Peyer's patch (tissue), 4 donors: ENCODE results near the gene ADGRB3. TPM values are rescaled to one million over a fixed set of nuclear protein-coding genes. Genes with fewer than 3 reads are reported as not detected.

Experiments
- DNase-seq, 3 donors: peaks; one replicate each; pipeline ENCODE4 v3.0.0-alpha.2; 2017 to 2019
- H3K27ac ChIP-seq, 4 donors: fragments of 200-600 bp; sonication (generic); one replicate each; pipeline ENCODE4 v1.5.1; 2016 to 2019
- H3K27me3 ChIP-seq, 2 donors: fragments of 200-600 bp; sonication (generic); one replicate each; pipeline ENCODE4 v1.5.1; 2019
- H3K36me3 ChIP-seq, 3 donors: fragments of 200-600 bp; sonication (generic); one replicate each; pipeline ENCODE4 v1.5.1; 2016 to 2019
- H3K4me1 ChIP-seq, 4 donors: fragments of 200-600 bp; sonication (generic); one replicate each; pipeline ENCODE4 v1.5.1; 2016 to 2019
- H3K4me3 ChIP-seq, 4 donors: fragments of 200-600 bp; sonication (generic); 1 replicate in 3 of 4; 2 replicates in 1 of 4; pipeline ENCODE4 v1.5.1; 2016 to 2019; ENCODE audit warnings: mild to moderate bottlenecking in 1 of 4
- H3K9me3 ChIP-seq, 4 donors: fragments of 200-600 bp; sonication (generic); one replicate each; pipeline ENCODE4 v1.5.1; 2016 to 2019; ENCODE audit warnings: mild to moderate bottlenecking in 1 of 4
- CTCF ChIP-seq, 6 experiments: fragments of 450-650 bp in 4 of 6; fragments of 200-600 bp in 2 of 6; sonication (generic) in 1 of 6; IDR thresholded peaks; one replicate each; pipeline ENCODE4 v1.5.1; 2017 to 2019; ENCODE audit warnings: antibody characterized with exemption in 6 of 6, mild to moderate bottlenecking in 3 of 6, moderate library complexity in 1 of 6
- POLR2A ChIP-seq, 2 donors: fragments of 450-650 bp; IDR thresholded peaks; one replicate each; pipeline ENCODE4 v1.5.1; 2017; ENCODE audit warnings: antibody characterized with exemption in 2 of 2, mild to moderate bottlenecking in 2 of 2, moderate library complexity in 2 of 2
- total RNA-seq, 4 donors: library from RNA; depleted of rRNA; stranded (reverse); fragments of >200 nt; gene quantifications; one replicate each; pipeline ENCODE4 v1.1.0, GENCODE V29; 2016

Gene ADGRB3
- total RNA-seq, 4 donors from 2014 or later, result 1.2 to 9.9 (median 2.5) TPM

- Histone ChIP-seq H3K4me1 (no peaks in the 10 kb centered on the region), H3K4me3 (no peak overlapping the region), H3K27me3 (no peaks in the 10 kb centered on the region), H3K27ac (no peak overlapping the region), H3K9me3 (no peaks in the 10 kb centered on the region), H3K36me3 (no peaks in the 10 kb centered on the region)
- TF ChIP-seq CTCF (IDR thresholded peaks at IDR 0.05), result no peak
- no peak for TF ChIP-seq POLR2A (IDR thresholded peaks at IDR 0.05)
- no peak for DNase-seq
Observed at GRCh38 chr6:69263297-69263696, 628.2 kb downstream of the ADGRB3 start.

DNA sequence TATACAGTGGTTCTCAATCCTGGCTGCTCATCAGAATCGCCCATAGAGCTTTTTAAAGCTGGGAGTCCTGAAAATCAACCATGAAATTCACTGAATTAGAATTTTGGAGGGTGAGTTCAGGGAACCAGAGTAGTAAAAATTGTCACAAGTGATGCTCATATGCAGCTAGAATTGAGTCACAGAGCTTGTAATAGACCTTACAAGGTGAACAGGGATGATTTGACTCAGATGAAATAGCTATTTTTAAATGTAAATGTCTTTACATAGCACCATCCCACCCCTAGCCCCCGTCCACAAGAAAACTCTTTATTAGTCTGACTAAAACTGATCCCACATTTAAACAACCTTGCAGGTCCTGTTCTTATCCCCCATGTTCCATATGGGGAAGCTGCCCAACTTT, 630.0 kb downstream of the ADGRB3 start:
- DNase-seq, result no peak
- TF ChIP-seq POLR2A (IDR thresholded peaks at IDR 0.05) (no peak), CTCF (IDR thresholded peaks at IDR 0.05) (no peak)
- Histone ChIP-seq H3K9me3 (no peaks in the 10 kb centered on the region), H3K4me3 (no peak overlapping the region), H3K36me3 (no peaks in the 10 kb centered on the region), H3K27ac (no peak overlapping the region), H3K4me1 (no peaks in the 10 kb centered on the region), H3K27me3 (no peaks in the 10 kb centered on the region)

- TF ChIP-seq CTCF (IDR thresholded peaks at IDR 0.05) (no peak), POLR2A (IDR thresholded peaks at IDR 0.05) (no peak)
- Histone ChIP-seq H3K27ac (no peak overlapping the region), H3K36me3 (no peaks in the 10 kb centered on the region), H3K4me1 (no peaks in the 10 kb centered on the region), H3K27me3 (no peaks in the 10 kb centered on the region), H3K4me3 (no peak overlapping the region), H3K9me3 (no peaks in the 10 kb centered on the region)
- DNase-seq, result no peak
Observed at GRCh38 chr6:69265706-69266105, 630.6 kb downstream of the ADGRB3 start.

DNA sequence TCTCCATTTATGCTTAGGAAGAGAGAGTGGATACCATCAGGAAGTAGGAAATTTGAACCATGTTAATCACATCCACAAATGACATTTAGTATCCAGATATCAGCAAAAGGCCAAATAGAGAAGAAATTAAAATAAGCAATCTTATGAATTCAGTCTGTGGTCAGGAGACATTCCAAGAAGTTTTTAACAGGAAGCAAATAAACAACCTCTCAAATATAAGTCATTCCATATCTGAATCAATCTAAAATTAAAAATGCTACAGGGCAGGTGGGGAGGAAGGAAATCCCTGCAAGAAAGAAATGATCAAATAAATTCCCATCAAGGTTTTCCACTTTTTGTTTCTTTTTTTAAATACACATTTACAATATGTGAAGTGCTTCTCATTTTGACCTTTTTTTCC, 641.1 kb downstream of the ADGRB3 start:
- H3K4me3 ChIP-seq, result no peak overlapping the region
- H3K27me3 ChIP-seq, result no peaks in the 10 kb centered on the region
- H3K4me1 ChIP-seq, result no peaks in the 10 kb centered on the region
- DNase-seq, result no peak
- no peak overlapping the region for H3K27ac ChIP-seq
- no peaks in the 10 kb centered on the region for H3K36me3 ChIP-seq
- TF ChIP-seq CTCF (IDR thresholded peaks at IDR 0.05) (no peak), POLR2A (IDR thresholded peaks at IDR 0.05) (no peak)
- no peaks in the 10 kb centered on the region for H3K9me3 ChIP-seq

GRCh38 chr6:69279805-69280204, 644.7 kb downstream of the ADGRB3 start:
- Histone ChIP-seq H3K27me3 (no peaks in the 10 kb centered on the region), H3K4me3 (no peak overlapping the region), H3K9me3 (no peaks in the 10 kb centered on the region), H3K27ac (no peak overlapping the region), H3K4me1 (no peaks in the 10 kb centered on the region), H3K36me3 (no peaks in the 10 kb centered on the region)
- TF ChIP-seq CTCF (IDR thresholded peaks at IDR 0.05), result no peak
- no peak for TF ChIP-seq POLR2A (IDR thresholded peaks at IDR 0.05)
- no peak for DNase-seq

- Histone ChIP-seq H3K27me3 (no peaks in the 10 kb centered on the region), H3K4me1 (no peaks in the 10 kb centered on the region), H3K36me3 (no peaks in the 10 kb centered on the region), H3K4me3 (no peak overlapping the region), H3K27ac (no peak overlapping the region), H3K9me3 (no peaks in the 10 kb centered on the region)
- TF ChIP-seq POLR2A (IDR thresholded peaks at IDR 0.05) (no peak), CTCF (IDR thresholded peaks at IDR 0.05) (no peak)
- no peak for DNase-seq
Observed at GRCh38 chr6:69280858-69281257, 645.8 kb downstream of the ADGRB3 start.
